ENCODE results near the gene SLC2A4RG.

The SLC2A4RG gene

GRCh38 chr20:63777614-63778013 lies 38.0 kb downstream of the SLC2A4RG start:
- TF ChIP-seq CTCF (IDR thresholded peaks at IDR 0.05; ENCODE audit: insufficient read depth, low read length, missing control alignments) = no peak
- H3K4me3 ChIP-seq (ENCODE audit: low read depth, low read length) = no peak overlapping the region
- POLR2A ChIA-PET = no interaction called here
- no peak for DNase-seq (ENCODE audit: low read depth, low spot score)
- CTCF ChIA-PET = interaction anchor here (0.6 to 4.3 kb wide), 4 partner anchors 9 to 87 kb away, joined by 3 to 16 read pairs (median 4); partner anchors contain the start of gene TPD52L2

- no peak for TF ChIP-seq CTCF (IDR thresholded peaks at IDR 0.05; ENCODE audit: insufficient read depth, low read length, missing control alignments)
- ChIA-PET CTCF (interaction anchor here (1.0 to 4.3 kb wide), 6 partner anchors 8 to 201 kb away, joined by 3 to 16 read pairs (median 3); partner anchors contain the start of genes SAMD10 and TPD52L2), POLR2A (no interaction called here)
- H3K4me3 ChIP-seq (ENCODE audit: low read depth, low read length) = no peak overlapping the region
- DNase-seq (ENCODE audit: low read depth, low spot score) = no peak
Observed at GRCh38 chr20:63778034-63778752, 38.6 kb downstream of the SLC2A4RG start.

GRCh38 chr20:63778857-63779256 lies 39.3 kb downstream of the SLC2A4RG start:
- TF ChIP-seq CTCF (IDR thresholded peaks at IDR 0.05; ENCODE audit: insufficient read depth, low read length, missing control alignments) = no peak
- H3K4me3 ChIP-seq (ENCODE audit: low read depth, low read length) = no peak overlapping the region
- CTCF ChIA-PET = interaction anchor here (1.1 to 1.5 kb wide), 4 partner anchors 7 to 201 kb away, joined by 3 to 5 read pairs (median 3); partner anchors contain the start of gene SAMD10
- POLR2A ChIA-PET = no interaction called here
- no peak for DNase-seq (ENCODE audit: low read depth, low spot score)

- POLR2A ChIA-PET = no interaction called here
- TF ChIP-seq CTCF (IDR thresholded peaks at IDR 0.05; ENCODE audit: insufficient read depth, low read length, missing control alignments) = no peak
- H3K4me3 ChIP-seq (ENCODE audit: low read depth, low read length) = no peak overlapping the region
- CTCF ChIA-PET = interaction anchor here (1.9 kb wide), 1 partner anchor 9 kb away, joined by 7 read pairs; no protein-coding TSS in a partner anchor
- DNase-seq (ENCODE audit: low read depth, low spot score) = no peak
Observed at GRCh38 chr20:63781181-63781580, 41.6 kb downstream of the SLC2A4RG start.

GRCh38 chr20:63782051-63782471 lies 42.5 kb downstream of the SLC2A4RG start:
- DNase-seq (ENCODE audit: low read depth, low spot score) = no peak
- POLR2A ChIA-PET = no interaction called here
- no peak overlapping the region for H3K4me3 ChIP-seq (ENCODE audit: low read depth, low read length)
- TF ChIP-seq CTCF (IDR thresholded peaks at IDR 0.05; ENCODE audit: insufficient read depth, low read length, missing control alignments) = no peak
- CTCF ChIA-PET = no interaction called here

GRCh38 chr20:63782521-63782971 lies 43.0 kb downstream of the SLC2A4RG start:
- no peak overlapping the region for H3K4me3 ChIP-seq (ENCODE audit: low read depth, low read length)
- no peak for DNase-seq (ENCODE audit: low read depth, low spot score)
- CTCF ChIA-PET = no interaction called here

More at GRCh38 chr20:63782521-63782971, 43.0 kb downstream of the SLC2A4RG start:
- TF ChIP-seq CTCF (IDR thresholded peaks at IDR 0.05; ENCODE audit: insufficient read depth, low read length, missing control alignments) = no peak
- POLR2A ChIA-PET = no interaction called here
